Amniotic stem cell (primary cell): ENCODE results near the gene FRRS1.
A peak's percentile ranks its signal among the peaks of the same experiment; 100 is the strongest.

Experiments
- DNase-seq: peaks from one replicate; lab custom pipeline; 2025; lab: John Stamatoyannopoulos, UW

FRRS1 gene

GRCh38 chr1:99728494-99729235 lies 37.8 kb downstream of the FRRS1 start:
- no peak for DNase-seq

GRCh38 chr1:99727575-99728185 lies 38.8 kb downstream of the FRRS1 start:
- no peak for DNase-seq

- DNase-seq: no peak
Observed at GRCh38 chr1:99726818-99727217, 39.6 kb downstream of the FRRS1 start.

- DNase-seq: no peak
Observed at GRCh38 chr1:99726407-99726806, 40.0 kb downstream of the FRRS1 start.

- no peak for DNase-seq
Observed at GRCh38 chr1:99725996-99726395, 40.4 kb downstream of the FRRS1 start.

- DNase-seq: no peak
Observed at GRCh38 chr1:99723251-99723650, 43.2 kb downstream of the FRRS1 start.

- no peak for DNase-seq
Observed at GRCh38 chr1:99717005-99717404, 49.4 kb downstream of the FRRS1 start.

- DNase-seq: no peak
Observed at GRCh38 chr1:99713006-99713405, 53.4 kb downstream of the FRRS1 start.

GRCh38 chr1:99710994-99711393 lies 55.4 kb downstream of the FRRS1 start:
- no peak for DNase-seq

GRCh38 chr1:99707535-99708142 lies 58.8 kb downstream of the FRRS1 start:
- DNase-seq: no peak

GRCh38 chr1:99705385-99705784 lies 61.0 kb downstream of the FRRS1 start:
- no peak for DNase-seq

- DNase-seq: no peak
Observed at GRCh38 chr1:99704356-99704816, 62.0 kb downstream of the FRRS1 start.

- no peak for DNase-seq
Observed at GRCh38 chr1:99702221-99702620, 64.2 kb downstream of the FRRS1 start.

- no peak for DNase-seq
Observed at GRCh38 chr1:99700020-99700419, 66.4 kb downstream of the FRRS1 start.

GRCh38 chr1:99697580-99697979 lies 68.9 kb downstream of the FRRS1 start:
- DNase-seq: no peak

- no peak for DNase-seq
Observed at GRCh38 chr1:99696616-99697015, 69.8 kb downstream of the FRRS1 start.

GRCh38 chr1:99691175-99691574 lies 75.3 kb downstream of the FRRS1 start:
- DNase-seq: no peak

GRCh38 chr1:99685516-99686180 lies 80.8 kb downstream of the FRRS1 start:
- peak; percentile 69 for DNase-seq

- DNase-seq: no peak
Observed at GRCh38 chr1:99682291-99682751, 84.1 kb downstream of the FRRS1 start.

- no peak for DNase-seq
Observed at GRCh38 chr1:99681583-99681982, 84.9 kb downstream of the FRRS1 start.

GRCh38 chr1:99680270-99680669 lies 86.2 kb downstream of the FRRS1 start:
- DNase-seq: no peak

- no peak for DNase-seq
Observed at GRCh38 chr1:99677416-99677815, 89.0 kb downstream of the FRRS1 start.

GRCh38 chr1:99676876-99677275 lies 89.6 kb downstream of the FRRS1 start:
- no peak for DNase-seq
